EL (cell line): ENCODE data around the gene CMTM8.
A peak's percentile ranks its signal among the peaks of the same experiment; 100 is the strongest.

Experiments
- DNase-seq: peaks from one replicate; pipeline ENCODE4 v3.0.0-alpha.2; 2016

The CMTM8 gene

DNA sequence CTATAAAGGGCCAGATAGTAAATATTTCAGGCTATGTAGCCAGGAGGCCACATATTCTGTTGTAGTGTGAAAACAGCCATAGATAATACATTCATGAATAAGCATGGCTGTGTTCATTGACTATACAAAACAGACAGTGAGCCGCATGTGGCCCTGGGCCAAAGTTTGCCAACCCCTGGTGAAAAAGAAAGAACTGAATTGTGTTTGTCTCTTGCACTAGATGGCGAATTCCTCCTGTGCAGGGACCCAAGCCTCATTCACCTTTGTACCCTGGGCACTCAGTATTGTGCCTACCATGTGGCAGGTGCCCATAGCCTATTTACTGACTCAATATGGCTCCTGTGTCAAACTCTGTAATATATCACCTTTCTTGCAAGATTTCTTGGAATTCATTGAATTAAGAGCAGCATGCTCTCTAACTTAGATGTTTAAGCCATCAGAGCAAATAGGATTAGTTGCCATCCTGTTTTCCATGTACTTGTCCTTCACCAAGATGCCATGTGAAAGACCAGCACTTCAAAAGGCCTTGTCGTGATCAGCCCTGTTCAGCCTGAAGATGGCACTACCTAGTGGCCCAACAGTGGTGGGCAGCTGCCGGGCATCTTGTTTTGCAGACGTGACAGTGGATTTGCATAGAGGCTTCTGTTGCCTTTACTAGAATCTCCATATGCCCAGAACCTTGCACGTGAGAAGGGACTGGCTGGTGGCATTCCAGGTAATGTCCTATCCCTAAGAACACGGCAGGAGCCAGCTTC is 102.3 kb downstream of the CMTM8 start:
- no peak for DNase-seq

DNA sequence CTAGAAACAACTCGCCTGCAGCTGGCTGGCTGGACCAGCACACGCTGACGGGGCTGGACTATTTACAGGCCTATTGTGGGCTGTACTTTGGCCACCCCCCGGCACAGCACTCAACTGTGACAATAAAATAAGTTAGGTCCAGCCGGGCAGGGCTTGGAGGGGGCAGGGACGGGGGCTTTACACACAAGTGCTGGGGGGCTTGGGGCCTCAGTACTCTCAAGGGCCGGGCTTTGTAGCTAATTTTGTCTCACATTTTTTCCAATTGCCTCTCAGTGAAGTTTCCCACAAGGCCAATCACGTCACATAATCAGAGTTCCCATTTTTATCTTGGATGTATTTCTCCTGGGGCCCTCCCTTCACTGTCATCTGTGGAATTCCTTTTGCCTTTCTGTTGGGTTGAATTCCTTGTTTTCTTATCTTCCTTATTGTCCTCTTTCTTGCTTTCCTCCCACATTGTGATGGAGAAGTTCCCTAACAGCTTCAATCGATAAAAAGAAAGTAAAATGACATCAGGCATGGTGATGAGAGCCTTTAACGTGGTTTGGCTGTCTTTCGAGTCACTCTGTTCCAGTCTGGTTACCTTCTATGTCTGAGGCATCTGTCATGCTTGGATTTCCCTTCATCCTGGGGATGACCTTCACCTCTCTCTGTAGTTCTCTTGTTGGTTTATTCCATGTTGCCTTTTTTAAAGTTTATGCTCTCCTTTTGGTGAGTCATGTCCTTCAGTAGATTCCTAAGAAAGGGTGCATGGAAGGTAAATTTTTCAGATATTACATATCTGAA is 109.1 kb downstream of the CMTM8 start:
- DNase-seq: no peak

DNA sequence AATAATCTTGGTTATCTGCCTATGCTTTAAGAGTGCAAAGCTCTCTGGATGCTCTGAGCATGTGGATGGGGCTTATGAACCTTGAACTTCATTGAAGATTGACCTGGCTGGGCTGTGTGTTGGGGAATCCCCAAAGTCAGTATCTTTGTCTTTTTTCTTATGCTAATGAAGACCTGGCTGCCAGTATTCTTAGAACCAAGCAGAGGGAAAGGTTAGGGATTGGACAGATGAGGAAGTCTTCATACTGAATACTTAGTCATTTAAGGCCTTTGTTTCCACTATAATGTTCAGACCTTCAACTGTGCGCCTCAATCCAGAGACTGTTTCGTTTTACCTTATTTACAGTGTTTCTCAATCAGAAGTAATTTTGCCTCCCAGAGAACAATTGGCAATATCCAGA is 110.7 kb downstream of the CMTM8 start:
- no peak for DNase-seq

DNA sequence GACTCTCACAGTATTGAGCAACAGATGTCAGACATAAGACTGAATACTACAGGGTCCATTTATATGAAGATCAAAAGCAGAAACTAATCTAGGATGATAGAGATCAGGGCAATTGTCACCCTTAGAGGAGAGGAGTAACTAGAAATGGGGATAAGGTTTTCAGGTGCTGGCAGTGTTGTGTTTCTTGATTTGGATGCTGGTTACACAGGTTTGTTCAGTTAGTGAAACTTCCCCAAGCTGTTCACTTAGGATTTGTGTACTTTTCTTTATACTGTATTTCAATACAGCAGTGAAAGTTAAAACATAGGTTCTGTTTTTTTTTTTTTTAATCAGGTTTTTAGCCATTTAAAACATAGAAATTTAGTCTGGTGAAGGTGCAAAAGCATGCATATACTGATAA is 114.1 kb downstream of the CMTM8 start:
- no peak for DNase-seq

DNA sequence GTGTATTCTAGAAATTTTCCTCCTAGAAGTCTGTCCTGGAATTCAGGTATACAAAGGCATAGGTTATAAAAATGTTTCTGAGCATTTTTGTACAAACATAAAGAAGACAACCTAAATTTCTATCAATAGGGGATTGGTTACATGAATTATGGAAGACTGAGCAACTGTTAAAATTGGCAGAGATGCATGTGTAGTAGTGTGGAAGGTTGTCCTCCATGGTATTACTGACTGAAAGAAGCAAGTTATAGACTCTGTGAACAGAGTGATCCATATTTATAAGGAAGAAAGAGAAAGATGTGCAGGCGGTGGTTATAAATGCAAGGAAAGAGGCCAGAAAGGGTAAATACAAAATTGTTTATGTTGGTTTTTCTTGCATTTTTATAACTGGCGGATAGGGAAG is 114.9 kb downstream of the CMTM8 start:
- DNase-seq: no peak

DNA sequence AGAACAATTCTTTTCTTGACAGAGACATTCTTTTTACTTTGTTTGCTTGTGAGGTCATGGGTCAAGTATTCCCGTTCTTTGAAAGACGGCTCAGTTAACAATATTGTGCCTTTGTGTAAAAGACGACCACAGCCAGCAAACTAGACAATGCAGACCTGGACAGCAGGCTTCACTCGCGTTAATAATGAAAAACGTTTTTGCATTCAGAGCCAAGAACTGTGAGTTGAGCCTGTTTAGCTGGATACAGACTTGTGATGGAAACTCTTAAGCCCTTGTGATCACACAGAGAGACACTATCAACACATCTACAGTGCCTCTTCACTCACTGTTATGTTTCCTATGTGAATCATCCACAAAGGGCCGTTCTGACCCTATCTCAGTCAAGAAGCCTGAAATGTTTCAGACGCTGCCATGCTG is 115.9 kb downstream of the CMTM8 start:
- DNase-seq: no peak

DNA sequence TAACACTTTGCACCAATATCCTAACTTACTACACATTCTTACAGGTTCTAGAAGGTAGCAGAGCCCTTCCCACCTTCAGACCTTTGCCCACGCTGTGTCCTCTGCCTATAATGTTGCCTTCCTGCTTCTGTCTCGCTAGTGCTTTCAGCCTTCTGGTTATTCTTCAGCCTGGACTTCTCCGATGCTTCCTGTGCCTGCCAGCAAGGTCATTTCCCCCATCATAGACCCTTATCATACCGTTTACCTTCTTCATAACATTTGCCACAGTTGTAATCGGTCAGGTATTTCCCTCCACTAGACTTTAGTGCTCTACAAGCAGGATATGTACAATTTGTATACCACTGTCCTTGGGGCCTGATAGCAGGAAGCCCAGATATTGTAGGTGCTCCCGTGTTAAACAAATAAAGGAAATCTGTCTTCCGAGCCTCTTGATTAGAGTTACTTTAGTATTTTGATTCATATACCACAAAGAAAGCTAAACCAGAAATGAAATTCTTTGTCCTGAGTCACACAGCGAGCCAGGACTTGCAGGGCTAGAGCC is 117.3 kb downstream of the CMTM8 start:
- DNase-seq: no peak

DNA sequence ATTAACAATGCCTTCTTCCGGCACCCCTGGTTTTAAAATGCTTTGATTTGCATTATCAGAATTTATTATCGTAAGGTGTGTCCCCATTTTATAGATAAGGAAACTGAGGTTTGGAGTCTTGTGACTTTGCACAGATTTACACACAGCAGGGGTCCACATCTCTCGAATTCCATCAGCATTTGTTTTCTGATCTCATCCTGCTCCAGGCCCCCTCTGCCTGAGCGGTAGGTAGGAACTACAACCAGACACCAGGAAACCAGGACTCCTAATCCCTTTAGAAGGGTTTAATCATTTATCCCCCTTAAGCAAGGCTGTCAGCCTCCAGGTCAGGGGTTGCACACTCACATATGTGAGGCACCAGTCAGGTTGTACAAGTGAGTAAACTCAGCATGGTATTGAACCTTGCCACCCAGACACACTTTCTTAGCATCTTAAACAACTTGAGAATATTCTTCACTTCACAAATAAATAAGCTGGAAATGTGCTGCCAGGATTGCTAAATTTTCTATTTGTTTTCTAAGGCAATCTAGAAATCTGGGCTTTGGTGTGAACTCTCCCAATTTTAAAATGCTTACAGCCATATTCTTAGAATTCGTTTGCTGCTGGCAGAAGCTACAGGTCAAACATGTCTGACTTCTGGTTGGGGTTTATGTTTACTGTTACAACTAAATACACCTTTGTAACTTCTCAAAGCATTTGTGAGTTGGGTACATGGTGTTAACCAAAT is 121.4 kb downstream of the CMTM8 start:
- no peak for DNase-seq

DNA sequence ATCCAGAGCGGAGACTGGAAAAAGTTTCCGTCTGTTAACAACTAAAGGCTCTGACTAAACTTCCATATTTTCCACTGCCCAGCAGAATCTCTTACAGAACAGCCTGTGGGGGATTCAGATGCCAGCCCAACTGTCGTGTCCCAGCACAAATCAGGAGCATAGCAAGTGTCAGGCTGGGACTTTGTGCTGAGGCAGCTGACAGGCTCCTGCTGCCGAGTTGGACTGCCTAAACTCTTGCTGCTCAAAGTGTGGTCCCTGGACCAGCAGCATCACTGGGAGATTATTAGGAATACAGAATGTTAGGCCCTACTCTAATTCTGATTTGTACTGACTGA is 122.0 kb downstream of the CMTM8 start:
- no peak for DNase-seq

DNA sequence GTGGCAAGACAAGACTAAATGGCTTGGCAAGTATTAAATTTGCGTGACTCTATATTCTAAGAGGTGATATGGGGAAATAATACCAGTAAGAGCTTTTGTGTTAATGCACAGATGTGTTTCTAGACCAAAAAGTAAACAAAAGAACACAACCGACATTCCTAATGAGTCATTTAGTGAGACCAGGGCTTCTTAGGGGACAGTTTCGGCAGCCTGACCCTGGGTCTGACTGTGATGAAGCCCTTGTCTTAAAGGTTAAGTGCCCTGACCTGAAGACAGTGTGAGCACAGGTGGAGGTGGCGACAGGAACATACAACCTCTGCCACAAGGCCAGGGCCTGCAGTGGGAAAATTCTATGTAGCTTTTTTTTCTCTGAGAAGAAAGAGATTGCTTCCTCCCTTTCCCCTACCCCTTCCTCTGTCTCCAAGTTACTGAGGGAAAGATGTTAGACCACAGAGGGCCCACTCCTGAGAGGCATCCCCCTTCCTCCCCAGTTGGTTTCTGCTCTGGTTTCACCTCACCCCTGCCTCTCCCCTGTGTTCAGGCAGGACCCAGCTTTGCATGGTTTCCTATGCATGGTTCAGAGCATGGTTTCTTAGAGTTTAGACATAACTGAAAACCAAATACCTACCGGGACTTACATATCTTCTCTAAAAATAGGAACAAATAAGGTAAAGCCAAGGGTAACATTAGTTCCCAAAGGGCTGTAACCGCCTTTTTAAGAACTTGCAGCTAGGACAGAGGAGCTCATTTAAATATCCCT is 128.3 kb downstream of the CMTM8 start:
- peak; percentile 52 for DNase-seq

DNA sequence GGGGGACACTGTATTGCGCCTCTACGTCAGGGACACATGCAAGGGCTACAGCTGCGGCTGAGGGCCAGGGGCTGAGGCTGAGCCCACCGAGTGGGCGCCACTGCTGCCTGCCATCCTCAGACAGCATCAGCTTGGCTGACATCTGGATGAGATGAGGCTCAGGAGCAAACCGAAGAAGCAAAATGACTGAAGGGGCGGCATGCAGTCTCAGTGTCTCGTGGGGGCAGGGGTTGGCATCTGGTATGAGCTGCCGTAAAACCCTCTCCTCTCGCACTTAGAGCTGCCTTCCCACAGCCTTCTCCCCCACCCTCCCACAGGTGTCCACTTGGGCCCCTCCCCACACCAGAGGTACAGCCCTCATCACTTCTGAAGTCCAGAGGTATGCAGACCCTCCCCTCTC is 129.0 kb downstream of the CMTM8 start:
- no peak for DNase-seq

DNA sequence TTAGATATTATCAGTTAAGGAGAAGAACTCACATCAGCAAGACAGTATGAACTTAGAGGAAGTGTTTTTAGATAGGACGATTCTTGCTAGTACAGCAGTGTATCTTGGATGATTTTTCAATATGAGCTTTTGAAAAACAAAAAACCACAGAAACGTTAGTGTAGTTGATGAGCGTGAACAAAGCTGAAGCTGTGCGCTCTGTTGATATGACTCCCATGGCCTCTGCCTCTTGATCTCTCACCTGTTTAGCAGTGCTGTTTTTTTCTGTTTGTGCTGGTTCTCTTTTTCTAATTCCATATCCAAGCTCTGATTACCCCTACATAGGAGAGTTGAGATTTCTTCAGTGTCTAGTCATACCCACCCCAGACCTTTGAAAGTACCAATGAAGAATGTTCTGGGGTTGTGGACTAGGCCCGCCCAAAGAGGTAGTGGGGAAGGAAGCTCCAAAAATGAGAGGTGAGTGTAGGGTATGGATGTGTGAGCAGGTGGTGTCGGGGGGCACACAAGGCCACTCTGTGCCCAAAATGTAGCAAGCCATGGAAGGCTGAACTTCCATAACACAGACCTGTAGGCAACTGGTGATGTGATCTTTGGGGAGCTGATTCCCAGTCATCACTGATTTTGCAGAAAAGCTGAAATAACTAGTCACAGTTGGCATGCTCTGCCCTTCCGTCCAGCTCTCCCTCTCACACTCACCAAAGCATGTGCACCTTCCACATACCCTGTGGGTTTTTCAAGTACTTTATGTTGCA is 133.2 kb downstream of the CMTM8 start:
- DNase-seq: no peak

DNA sequence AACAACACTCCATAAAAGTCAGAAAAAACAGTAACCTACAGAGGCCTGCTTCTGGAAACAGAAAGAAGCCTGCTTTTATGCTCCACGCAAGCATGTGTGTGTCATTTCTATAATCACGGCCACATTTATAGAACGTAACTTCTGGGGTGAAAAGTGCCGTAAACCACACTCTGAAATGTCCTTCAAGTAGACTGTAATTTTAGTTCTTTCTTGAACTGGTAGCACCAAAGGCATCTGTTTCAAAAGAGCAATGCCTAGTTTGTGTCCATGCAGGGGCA is 133.7 kb downstream of the CMTM8 start:
- DNase-seq: no peak

DNA sequence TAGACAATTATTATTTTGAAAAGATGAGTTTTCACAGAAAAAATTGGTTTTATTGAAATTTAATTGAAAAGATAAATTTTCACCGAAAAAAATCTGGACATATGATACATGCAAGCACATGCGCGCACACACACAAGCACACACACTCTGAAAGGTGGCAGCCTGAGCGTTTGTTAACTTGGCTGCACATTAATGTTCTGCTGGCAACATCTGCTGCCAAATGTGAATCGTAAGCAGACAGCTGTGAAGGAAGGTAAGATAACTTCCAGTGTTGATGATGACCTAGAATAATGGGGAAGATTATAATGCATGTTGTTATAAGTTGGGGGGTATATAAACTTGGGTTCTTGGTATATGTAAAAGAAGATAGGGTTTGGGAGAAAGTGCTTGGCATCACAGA is 134.8 kb downstream of the CMTM8 start:
- DNase-seq: no peak

DNA sequence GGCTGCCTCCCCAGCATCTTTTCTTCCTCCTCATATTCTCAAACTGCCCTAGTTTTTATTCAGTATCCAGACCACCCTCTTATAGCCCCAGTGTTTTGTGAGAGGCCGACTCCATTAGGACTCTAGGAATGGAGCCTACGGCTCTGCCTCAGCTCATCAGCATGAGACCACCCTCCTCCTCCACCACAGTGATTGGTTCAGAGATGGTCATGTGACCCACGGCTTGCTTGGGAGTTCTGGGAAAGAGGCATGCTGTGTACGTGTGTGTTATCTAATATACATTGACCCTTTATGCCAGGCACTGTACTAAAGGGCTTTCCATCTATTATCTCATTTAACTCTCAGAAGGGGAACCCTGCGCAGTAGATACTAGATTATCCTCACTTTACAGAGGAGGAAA is 135.4 kb downstream of the CMTM8 start:
- no peak for DNase-seq

DNA sequence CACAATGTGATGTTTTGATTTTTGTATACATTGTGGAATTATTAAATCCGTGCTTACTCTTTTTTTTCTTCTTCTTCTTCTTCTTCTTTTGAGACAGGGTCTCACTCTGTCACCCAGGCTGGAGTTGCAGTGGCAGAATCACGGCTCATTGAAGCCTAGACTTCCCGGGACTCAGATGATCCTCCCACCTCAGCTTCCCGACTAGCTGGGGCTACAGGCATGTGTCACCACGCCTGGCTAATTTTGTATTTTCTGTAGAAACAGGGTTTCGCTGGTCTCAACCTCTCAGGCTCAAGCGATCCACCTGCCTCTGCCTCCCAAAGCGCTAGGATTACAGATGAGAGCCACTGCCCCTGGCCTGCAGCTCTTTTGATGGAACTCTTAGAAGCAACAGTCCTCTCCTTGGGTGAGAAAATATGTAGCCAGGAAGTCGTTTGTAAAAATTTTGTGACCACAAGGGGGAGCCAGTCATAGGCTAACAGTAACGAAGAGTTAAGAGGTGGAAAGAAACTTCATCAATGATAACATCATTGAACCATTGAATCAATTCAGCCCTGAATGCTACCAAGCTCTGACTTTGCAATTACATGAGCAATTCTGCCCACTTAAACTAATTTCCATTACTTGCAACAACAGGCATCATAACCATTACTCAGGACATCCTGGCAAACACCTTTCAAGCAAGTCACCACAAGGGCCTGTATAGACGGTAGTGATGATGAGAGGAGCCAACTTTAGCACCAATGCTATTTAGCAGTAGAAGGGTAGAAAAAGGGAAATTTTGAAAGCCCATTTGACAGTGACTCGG is 136.5 kb downstream of the CMTM8 start:
- DNase-seq: peak; percentile 77

DNA sequence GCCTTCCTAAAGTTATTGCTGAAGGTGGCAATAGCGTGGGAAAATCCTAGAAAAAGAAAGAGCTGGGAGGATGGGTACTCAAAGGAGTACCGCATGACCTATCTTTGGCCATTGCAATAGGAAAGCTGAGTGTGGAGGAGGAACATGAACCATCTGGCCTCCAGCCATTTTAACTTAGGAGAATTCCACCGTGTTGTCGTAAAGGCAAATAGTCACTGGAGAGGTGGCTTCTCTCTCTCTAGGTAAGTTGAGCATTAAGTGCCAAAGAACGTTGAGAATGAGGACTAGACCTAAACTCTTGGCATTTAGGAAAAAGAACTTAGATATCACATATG is 137.1 kb downstream of the CMTM8 start:
- DNase-seq: no peak

DNA sequence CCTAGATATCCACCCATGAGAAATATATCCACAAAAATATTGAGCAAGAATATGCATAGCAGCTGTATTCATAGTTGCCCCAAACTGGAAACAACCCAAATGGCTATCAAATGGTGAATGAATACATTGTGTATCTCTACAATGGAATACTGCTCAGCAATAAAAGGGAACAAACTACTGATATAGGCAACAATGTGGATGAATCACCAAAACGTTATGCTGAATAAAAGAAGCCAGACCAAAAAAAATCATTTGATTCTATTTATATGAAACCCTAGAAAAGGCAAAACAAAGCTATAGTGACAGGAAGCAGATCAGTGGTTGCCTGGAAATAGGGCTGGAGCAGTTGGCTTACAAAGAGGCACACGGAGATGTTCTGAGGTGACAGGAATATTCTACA is 137.6 kb downstream of the CMTM8 start:
- no peak for DNase-seq

DNA sequence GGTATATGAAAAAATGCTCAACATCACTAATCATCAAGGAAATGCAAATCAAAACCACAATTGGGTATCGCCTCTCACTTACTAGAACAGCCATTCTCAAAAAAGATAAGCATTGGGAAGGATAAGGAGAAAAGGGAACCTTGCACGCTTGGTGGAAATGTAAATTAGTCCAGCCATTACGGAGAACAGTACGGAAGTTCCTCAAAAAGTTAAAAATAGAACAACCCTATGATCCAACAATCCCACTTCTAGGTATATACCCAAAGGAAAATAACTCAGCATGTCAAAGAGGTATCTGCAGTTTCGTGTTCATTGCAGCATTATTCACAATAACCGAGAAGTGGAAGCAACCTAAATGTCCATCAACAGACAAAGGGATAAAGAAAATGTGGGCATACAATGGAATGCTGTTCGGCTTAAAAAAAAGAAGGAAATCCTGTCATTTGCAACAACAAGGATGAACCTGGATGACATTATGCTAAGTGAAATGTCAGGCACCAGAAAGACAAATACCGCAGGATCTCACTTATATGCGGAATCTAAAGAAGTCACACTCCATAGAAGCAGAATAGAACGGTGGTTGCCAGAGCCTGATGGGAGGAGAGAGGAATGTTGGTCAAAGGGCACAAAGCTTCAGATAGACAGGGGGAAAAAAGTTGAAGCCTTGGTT is 141.5 kb downstream of the CMTM8 start:
- no peak for DNase-seq

DNA sequence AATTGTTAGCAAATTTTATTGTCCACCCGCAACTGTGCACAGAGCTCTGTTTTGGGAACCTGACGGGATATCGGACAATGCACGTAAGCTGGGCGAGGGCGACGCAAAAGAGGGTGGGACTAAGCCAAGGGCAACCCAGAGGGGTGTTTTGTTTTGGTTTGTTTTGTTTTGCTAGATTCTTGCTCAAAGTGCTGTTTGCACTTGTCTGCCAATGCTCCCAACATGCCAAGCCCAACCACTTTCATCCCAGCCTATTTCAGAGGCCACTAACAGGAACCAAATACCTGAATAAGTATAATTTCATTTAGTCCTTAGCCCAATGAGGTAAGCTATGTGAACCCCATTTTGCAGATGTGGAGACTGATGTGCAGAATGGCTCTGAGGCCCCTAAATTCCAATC is 143.4 kb downstream of the CMTM8 start:
- no peak for DNase-seq

DNA sequence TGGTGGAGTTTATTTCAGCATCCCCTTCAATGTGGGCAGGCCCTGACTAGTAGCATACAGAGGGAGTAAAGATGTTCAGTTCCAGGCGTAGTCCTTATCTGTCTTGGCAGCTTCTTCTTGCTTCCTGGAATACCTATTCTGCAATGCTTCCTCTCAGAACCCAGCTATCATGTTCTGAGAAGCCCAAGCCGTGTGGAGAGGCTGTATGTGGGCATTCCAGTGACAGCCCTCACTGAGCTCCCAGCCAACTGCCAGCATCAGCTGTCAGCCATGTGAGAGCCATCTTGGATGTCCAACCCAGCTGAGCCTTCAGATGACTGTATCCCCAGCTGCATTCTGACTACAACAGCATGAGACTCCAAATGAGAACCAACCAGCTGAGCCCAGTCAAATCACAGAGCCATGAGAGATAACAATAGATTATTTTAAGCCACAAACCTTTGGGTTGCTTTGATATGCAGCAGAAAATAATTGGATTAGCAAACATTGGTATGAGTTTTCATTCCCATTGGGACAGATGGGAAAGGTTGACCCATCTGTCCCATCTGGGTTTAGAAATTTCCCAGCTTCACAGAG is 144.7 kb downstream of the CMTM8 start:
- DNase-seq: no peak
